Stimulated activated CD8-positive, alpha-beta memory T cell treated with anti-CD3 and anti-CD28 coated beads, Interleukin-7, amount 100 ng/mL, for 24 hours (primary cell): ENCODE results near the gene SLC3A2.
"Not testable (repeated sequence)": the region's sequence is repeated elsewhere in the genome, so short reads cannot be mapped to it uniquely, and the experiment has no call there.

Source experiments
- DNase-seq: peaks from one replicate; pipeline ENCODE4 v3.0.0-alpha.2; 2020; ENCODE audit warnings: low read depth

Gene SLC3A2

DNA sequence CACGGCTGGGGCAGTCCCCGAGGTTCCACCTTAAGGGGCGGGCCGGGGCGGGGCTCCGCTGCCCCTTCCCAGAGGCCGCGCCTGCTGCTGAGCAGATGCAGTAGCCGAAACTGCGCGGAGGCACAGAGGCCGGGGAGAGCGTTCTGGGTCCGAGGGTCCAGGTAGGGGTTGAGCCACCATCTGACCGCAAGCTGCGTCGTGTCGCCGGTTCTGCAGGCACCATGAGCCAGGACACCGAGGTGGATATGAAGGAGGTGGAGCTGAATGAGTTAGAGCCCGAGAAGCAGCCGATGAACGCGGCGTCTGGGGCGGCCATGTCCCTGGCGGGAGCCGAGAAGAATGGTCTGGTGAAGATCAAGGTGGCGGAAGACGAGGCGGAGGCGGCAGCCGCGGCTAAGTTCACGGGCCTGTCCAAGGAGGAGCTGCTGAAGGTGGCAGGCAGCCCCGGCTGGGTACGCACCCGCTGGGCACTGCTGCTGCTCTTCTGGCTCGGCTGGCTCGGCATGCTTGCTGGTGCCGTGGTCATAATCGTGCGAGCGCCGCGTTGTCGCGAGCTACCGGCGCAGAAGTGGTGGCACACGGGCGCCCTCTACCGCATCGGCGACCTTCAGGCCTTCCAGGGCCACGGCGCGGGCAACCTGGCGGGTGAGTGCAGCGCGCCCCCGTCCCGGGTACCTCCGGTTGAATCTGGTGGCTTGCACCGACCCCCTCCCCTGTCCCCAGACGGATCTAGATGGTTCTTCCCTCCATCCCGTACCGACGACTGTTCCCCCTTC lies at the start of gene SLC3A2:
Gene SLC3A2 (plus strand): TSS at position 94 of the 776 bp plus-strand sequence. CDS start 128 bp downstream, at position 222.
- DNase-seq = peak; percentile 67

- peak; percentile 4 for DNase-seq
These were observed 49.7 kb upstream of the SLC3A2 start for GRCh38 chr11:62830904-62831519.

GRCh38 chr11:62831520-62832335 lies 49.0 kb upstream of the SLC3A2 start, which contains the start of gene STX5:
TSS of gene STX5 (minus strand) at chr11:62832051. CDS start at chr11:62831243, 808 bp downstream.
- peak; percentile 100 for DNase-seq

DNA sequence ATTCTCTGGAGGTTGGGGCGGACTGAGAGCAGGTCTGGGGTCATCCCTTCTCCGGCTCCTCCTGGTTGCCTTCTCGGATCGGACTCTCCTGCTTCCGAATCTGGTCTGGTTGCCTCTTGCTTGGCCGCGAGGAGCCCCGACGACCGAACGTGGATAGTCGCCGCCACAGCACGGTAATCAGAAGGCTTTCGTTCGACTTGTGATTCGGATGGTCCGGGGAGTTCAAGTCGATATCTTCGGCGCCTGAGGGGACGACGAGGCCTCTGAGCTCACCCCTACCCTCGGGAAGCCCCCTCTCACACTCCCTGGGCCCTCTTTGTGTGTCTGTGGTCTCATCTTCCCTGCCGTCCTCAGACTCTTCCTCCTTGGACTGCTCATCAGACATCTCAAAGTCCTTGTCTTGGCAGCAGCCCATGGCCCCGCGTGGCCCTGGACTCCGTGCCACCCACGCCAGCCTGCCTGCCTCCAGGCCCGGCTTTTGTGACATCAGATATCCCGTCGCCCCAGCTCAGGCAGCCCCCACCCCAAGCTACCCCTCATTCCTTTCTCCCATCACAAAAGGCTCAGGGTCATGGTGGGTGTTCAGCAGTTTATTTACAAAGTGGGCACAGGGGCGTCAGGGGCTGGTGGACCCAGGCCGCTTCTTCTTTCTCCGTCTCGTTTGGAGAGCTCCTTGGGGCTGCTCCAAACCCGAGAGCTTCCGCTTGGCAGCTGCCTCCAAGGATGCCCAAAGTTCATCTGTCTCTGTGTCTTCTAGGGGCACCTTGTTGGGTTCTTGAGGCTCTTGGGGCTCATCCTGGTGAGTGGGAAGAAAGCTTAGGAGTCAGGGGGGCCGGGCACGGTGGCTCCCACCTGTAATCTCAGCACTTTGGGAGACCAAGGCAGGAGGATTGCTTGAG lies 48.1 kb upstream of the SLC3A2 start, which contains the start of gene TEX54:
Gene TEX54 (minus strand): TSS at position 506 of the 899 bp plus-strand sequence.
- DNase-seq = no peak

DNA sequence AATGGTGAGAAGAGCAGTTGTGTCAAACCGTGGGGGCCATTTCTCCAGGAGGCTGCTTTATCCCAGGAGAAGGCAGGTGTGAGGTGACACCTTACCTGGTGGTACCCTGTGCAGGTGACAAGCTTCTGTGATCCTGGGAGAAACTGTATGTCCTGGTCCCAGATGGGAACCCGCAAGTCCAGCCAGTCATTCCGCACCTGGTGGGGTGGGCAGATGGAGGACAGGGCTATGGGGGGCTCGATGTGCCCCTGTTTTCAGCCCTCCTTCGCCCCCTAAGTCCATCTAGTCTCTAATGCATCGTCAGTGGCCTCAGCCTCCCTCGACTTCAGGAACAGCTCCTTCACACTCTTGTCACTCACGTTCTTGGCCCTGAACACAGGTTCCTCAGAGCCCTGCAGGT lies 45.4 kb upstream of the SLC3A2 start:
- no peak for DNase-seq

GRCh38 chr11:62839050-62839945 lies 41.4 kb upstream of the SLC3A2 start, which contains the start of gene WDR74:
TSS of gene WDR74 (minus strand) at chr11:62839590. CDS start at chr11:62839570, 20 bp downstream.
- peak; percentile 80 for DNase-seq

DNA sequence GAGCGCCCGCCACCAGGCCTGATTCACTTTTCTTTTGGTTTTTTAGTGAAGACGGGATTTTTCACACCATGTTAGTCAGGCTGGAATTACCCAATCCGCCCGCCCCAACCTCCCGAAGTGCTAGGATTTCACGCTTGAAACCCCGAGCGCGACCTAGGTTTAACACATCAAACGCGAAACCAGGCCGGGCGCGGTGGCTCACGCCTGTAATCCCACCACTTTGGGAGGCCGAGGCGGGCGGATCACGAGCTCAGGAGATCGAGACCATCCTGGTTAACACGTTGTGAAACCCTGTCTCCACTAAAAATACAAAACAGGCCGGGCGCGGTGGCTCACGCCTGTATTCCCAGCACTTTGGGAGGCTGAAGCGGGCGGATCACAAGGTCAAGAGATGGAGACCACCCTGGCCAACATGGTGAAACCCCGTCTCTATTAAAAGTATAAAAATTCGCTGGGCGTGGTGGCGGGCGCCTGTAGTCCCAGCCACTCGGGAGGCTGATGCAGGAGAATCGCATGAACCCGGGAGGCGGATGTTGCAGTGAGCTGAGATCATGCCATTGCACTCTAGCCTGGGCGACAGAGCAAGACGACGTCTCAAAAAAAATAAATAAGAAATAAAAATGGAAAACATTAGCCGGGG lies 39.9 kb upstream of the SLC3A2 start:
- DNase-seq = peak; percentile 74

GRCh38 chr11:62841361-62842170 lies 39.1 kb upstream of the SLC3A2 start:
- peak; percentile 49 for DNase-seq

- DNase-seq = no peak
These were observed 38.4 kb upstream of the SLC3A2 start for GRCh38 chr11:62842171-62842741.

- DNase-seq = not testable (repeated sequence)
These were observed 37.8 kb upstream of the SLC3A2 start for GRCh38 chr11:62842891-62843290.

DNA sequence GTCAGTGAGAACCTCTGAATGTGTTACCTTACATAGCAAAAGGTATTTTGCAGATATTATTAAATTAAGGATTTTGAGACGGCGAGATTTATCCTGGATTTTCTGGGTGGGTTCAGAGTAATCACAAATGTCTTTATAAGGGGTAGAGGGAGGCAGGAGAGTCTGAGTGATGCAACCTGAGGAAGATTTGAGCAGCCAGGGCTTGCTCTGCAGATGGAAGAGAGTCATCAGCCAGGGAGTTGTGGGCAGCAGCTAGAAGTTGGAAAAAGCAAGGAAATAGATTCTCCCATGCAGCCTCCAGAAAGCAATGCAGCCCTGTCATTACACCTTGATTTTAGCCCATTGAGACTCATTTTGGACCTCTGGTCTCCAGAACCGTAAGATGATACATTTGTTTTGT lies 37.2 kb upstream of the SLC3A2 start:
- DNase-seq = no peak

DNA sequence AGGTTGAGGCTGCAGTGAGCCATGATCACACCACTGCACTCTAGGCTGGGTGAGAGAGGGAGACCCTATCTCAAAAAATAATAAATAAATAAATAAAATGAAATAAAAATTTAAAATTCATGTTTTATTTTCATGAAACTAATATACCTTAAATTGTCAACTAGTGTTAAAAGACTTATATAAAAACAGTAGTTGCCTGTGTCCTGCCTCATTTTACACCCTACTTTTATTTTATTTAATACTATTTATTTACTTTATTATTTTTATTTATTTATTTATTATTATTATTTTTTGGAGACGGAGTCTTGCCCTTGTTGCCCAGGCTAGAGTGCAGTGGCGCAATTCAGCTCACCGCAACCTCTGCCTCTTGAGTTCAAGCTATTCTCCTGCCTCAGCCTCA lies 36.5 kb upstream of the SLC3A2 start:
- DNase-seq = no peak

DNA sequence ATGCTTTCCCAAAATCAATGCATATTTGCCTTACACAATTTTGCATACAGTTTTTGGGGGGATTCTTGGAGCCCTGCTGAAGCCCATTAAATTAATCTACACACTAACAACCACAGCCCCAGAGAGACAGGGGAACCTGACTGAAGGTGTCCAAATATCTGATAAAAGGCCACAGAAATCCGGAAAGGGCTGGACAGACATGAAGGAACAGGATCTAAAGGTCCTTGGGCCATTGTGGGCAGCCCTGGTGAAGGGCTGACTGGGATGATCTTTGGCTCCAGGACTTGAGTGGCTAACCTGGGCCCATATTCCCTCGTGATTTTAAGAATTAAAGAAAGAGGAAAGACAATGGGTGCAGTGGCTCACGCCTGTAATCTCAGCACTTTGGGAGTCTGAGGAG lies 34.5 kb upstream of the SLC3A2 start:
- DNase-seq = no peak

DNA sequence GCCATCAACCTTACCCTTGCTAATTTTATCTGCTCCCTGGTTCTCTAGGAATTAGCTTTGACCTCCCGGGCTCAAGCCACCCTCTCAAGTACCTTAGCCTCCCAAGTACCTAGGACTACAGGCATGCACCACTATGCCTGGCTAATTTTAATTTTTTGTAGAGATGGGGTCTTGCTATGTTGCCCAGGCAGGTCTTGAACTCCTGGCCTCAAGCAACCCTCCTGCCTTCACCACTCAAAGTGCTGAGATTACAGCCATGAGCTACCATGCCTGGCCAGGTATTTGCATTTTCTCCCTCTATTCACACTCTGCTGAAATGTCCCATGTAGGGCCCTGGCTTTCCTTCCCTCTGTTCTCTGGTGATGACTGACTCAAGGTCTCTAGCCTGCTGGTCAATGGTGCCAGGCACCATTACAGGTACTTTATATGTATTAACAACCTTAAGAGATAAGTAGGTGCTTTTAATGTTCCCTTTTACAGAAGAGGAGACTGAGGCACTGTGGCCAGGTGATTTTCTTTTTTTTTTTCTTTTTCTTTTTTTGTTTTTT lies 32.9 kb upstream of the SLC3A2 start:
- DNase-seq = no peak

DNA sequence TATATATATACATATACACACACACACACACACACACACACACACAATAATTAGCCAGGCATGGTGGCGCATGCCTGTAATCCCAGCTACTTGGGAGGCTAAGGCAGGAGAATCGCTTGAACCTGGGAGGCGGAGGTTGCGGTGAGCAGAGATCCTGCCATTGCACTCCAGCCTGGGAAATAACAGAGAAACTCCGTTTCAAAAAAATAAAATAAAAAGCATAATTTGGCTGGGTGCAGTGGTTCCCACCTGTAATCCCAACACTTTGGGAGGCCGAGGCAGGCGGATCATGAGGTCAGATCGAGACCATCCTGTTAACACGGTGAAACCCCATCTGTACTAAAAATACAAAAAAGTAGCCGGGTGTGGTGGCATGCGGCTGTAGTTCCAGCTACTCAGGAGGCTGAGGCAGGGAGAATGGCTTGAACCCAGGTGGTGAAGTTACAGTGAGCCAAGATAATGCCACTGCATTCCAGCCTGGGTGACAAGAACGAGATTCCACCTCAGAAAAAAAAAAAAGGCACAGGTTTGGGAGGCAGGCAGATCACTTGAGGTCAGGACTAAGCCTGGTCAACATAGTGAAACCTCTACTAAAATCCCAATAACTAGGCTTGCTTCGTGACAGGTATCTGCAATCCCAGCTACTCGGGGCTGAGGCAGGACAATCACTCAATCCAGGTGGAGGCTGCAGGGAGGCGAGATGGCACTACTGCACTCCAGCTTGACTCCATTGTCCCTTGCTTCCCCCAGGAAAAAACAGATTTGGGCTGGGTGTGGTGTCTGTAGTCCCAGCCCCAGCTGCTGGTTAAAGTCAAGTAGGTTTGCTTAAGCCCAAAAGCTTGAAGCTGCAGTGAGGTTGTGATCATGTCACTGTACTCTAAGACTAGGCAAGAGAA lies 29.5 kb upstream of the SLC3A2 start:
- peak; percentile 15 for DNase-seq

DNA sequence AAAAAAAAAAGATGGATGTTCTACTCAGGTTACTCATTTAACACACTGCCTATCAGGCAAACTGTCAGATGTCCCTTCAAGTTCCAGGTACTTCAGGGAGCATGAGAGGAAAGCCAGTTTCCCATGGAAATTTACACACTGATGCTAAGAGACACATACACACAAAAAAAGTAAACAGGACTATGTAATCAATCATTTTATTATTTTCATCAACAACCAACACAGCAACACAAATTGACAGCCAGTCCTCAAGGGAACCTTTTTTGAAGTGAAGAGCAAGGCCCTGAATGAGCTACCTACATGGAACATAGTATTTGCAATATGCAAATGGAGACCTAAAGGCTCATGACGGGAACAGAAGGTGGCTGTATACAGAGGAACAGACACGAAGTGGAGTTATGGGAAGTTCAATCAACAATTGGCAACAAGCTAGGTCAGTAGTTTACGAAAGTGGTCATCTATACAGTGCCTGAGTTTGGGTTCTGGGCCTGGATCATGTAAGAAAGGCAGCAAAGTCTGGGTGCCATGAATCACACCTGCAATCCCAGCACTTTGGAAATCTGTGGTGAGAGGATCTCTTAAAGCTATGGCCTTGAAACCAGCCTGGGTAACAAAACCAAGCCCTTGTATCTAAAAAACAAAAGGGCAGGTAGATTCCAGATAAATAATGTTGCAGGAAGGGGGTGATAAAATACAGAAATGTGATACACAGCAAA lies 28.7 kb upstream of the SLC3A2 start:
- DNase-seq = no peak
